Hepatocyte (in vitro differentiated cells): ENCODE data around the gene GARS1. TPM values are rescaled to one million over a fixed set of nuclear protein-coding genes. Genes with fewer than 3 reads are reported as not detected.

ENCODE experiments used
- DNase-seq: peaks from one replicate; pipeline ENCODE4 v3.0.0-alpha.2; 2016; ENCODE audit warnings: low spot score
- H2AFZ ChIP-seq: fragments of 200-600 bp; sonication (generic); 2 replicates; pipeline ENCODE4 v1.6.0; 2016; ENCODE audit warnings: antibody characterized with exemption, mild to moderate bottlenecking
- H3K27ac ChIP-seq: fragments of 200-600 bp; sonication (generic); 2 replicates; pipeline ENCODE4 v1.5.1; 2016; ENCODE audit warnings: mild to moderate bottlenecking
- H3K27me3 ChIP-seq: fragments of 200-600 bp; sonication (generic); 2 replicates; pipeline ENCODE4 v1.6.1; 2016
- H3K36me3 ChIP-seq: fragments of 200-600 bp; sonication (generic); replicated peaks from 2 replicates; pipeline ENCODE4 v1.5.1; 2016; ENCODE audit warnings: low read depth; ENCODE audit not compliant: insufficient read depth
- H3K4me1 ChIP-seq: fragments of 200-600 bp; sonication (generic); 2 replicates; pipeline ENCODE4 v1.5.1; 2016; ENCODE audit warnings: mild to moderate bottlenecking, moderate library complexity; ENCODE audit not compliant: insufficient read depth
- H3K4me2 ChIP-seq: fragments of 200-600 bp; sonication (generic); 2 replicates; pipeline ENCODE4 v1.6.0; 2016
- H3K4me3 ChIP-seq: fragments of 200-600 bp; sonication (generic); 2 replicates; pipeline ENCODE4 v1.5.1; 2016; ENCODE audit warnings: mild to moderate bottlenecking
- H3K79me2 ChIP-seq: fragments of 200-600 bp; sonication (generic); 2 replicates; pipeline ENCODE4 v1.6.0; 2017; ENCODE audit warnings: mild to moderate bottlenecking
- H3K9me2 ChIP-seq: fragments of 200-600 bp; sonication (generic); replicated peaks from 2 replicates; pipeline ENCODE4 v1.6.0; 2017; ENCODE audit warnings: mild to moderate bottlenecking; ENCODE audit not compliant: insufficient read depth
- H3K9me3 ChIP-seq: fragments of 200-600 bp; sonication (generic); 2 replicates; pipeline ENCODE4 v1.5.1; 2016; ENCODE audit warnings: low read depth, mild to moderate bottlenecking
- H4K20me1 ChIP-seq: fragments of 200-600 bp; sonication (generic); 2 replicates; pipeline ENCODE4 v1.6.0; 2016; ENCODE audit warnings: mild to moderate bottlenecking; ENCODE audit not compliant: insufficient read depth, poor library complexity, severe bottlenecking
- CTCF ChIP-seq: fragments of 200-600 bp; sonication (generic); IDR thresholded peaks from 2 replicates; pipeline ENCODE4 v1.5.1; 2016; ENCODE audit warnings: antibody characterized with exemption, mild to moderate bottlenecking; ENCODE audit not compliant: poor library complexity
- EZH2 ChIP-seq: fragments of 200-600 bp; sonication (generic); IDR thresholded peaks from 2 replicates; pipeline ENCODE4 v1.6.1; 2016; ENCODE audit warnings: antibody characterized with exemption, mild to moderate bottlenecking, borderline replicate concordance
- EZH2phosphoT487 ChIP-seq: fragments of 200-600 bp; sonication (generic); IDR thresholded peaks from one replicate; pipeline ENCODE4 v1.6.1; 2018; ENCODE audit warnings: antibody characterized with exemption, mild to moderate bottlenecking, low read depth, moderate library complexity; ENCODE audit not compliant: unreplicated experiment, severe bottlenecking
- whole genome bisulfite sequencing: methylation state at CpG from one replicate; pipeline ENCODE4 v1.1.6; 2016; ENCODE audit warnings: low lambda C conversion rate; ENCODE audit errors: missing lambda C conversion rate; 5-methylcytosine and 5-hydroxymethylcytosine counted together
- polyA plus RNA-seq: library from polyadenylated mRNA; unstranded; fragments of >200 nt; fragmentation: Nextera tagmentation; extraction: Ambion mirVana; gene quantifications from 2 replicates; pipeline ENCODE4 v1.2.1, GENCODE V29; 2016
- total RNA-seq: library from RNA; depleted of rRNA; stranded (reverse); fragments of >200 nt; gene quantifications from 2 replicates; pipeline ENCODE4 v1.2.3, GENCODE V29; 2014

The GARS1 gene
- total and polyA plus RNA-seq, 2 experiments from 2014 or later = 131 to 163 TPM

GRCh38 chr7:30594048-30594539, 584 bp upstream of the GARS1 start:
- Histone ChIP-seq H3K4me2 (peak overlapping the region; percentile 82), H2AFZ (peak overlapping the region; percentile 91), H3K27ac (peak overlapping the region; percentile 99), H3K4me3 (peak overlapping the region; percentile 53), H3K36me3 (no peaks in the 10 kb centered on the region), H3K9me3 (no peaks in the 10 kb centered on the region), H3K27me3 (no peaks in the 10 kb centered on the region), H3K79me2 (peaks cover 80% of the 10 kb centered on the region), H4K20me1 (peaks cover 20% of the 10 kb centered on the region), H3K4me1 (peaks cover 9% of the 10 kb centered on the region), H3K9me2 (no peaks in the 10 kb centered on the region)
- TF ChIP-seq CTCF = no peak
- no peak for TF ChIP-seq EZH2
- TF ChIP-seq EZH2phosphoT487 = no peak
- WGBS = 4% methylated on average over 12 of the region's 12 CpGs
- peak; percentile 56 for DNase-seq

- Histone ChIP-seq H3K4me2 (peak overlapping the region; percentile 83), H3K79me2 (peaks cover 83% of the 10 kb centered on the region), H3K9me3 (no peaks in the 10 kb centered on the region), H3K36me3 (no peaks in the 10 kb centered on the region), H3K4me1 (peaks cover 9% of the 10 kb centered on the region), H3K9me2 (no peaks in the 10 kb centered on the region), H4K20me1 (peaks cover 25% of the 10 kb centered on the region), H3K27me3 (no peaks in the 10 kb centered on the region), H2AFZ (peak overlapping the region; percentile 78), H3K4me3 (peak overlapping the region; percentile 85), H3K27ac (peak overlapping the region; percentile 99)
- no peak for TF ChIP-seq EZH2phosphoT487
- no peak for TF ChIP-seq CTCF
- no peak for TF ChIP-seq EZH2
- no peak for DNase-seq
- under 1% methylated on average over 13 of the region's 13 CpGs for WGBS
These were observed 847 bp downstream of the GARS1 start for GRCh38 chr7:30595436-30596013.

- peak overlapping the region; percentile 83 for H3K4me2 ChIP-seq
- H3K9me2 ChIP-seq = no peaks in the 10 kb centered on the region
- no peaks in the 10 kb centered on the region for H3K27me3 ChIP-seq
- H3K4me3 ChIP-seq = peak overlapping the region; percentile 85
- no peaks in the 10 kb centered on the region for H3K36me3 ChIP-seq
- TF ChIP-seq EZH2phosphoT487 (no peak), CTCF (no peak), EZH2 (no peak)
- peaks cover 30% of the 10 kb centered on the region for H4K20me1 ChIP-seq
- no peaks in the 10 kb centered on the region for H3K9me3 ChIP-seq
- DNase-seq = peak; percentile 36
- 7% methylated on average over 14 of the region's 14 CpGs for WGBS
- H3K79me2 ChIP-seq = peaks cover 85% of the 10 kb centered on the region
- H2AFZ ChIP-seq = no peak overlapping the region
- peak overlapping the region; percentile 99 for H3K27ac ChIP-seq
- H3K4me1 ChIP-seq = peaks cover 9% of the 10 kb centered on the region
These were observed 1.4 kb downstream of the GARS1 start for GRCh38 chr7:30596014-30596641.
